Stomach (tissue), 9 donors: Measurements from ENCODE around the gene SMYD4. TPM values are rescaled to one million over a fixed set of nuclear protein-coding genes. Genes with fewer than 3 reads are reported as not detected.
A peak's percentile ranks its signal among the peaks of the same experiment; 100 is the strongest.

ENCODE experiments used
- DNase-seq, 2 donors: peaks; one replicate each; pipeline versions ENCODE4 v3.0.0 to v3.0.0-alpha.2; 2013 to 2019
- H3K27ac ChIP-seq, 5 donors: fragments of 200-600 bp in 4 of 5; sonication (generic) in 4 of 5; one replicate each; pipeline ENCODE4 v1.5.1; 2013 to 2019; ENCODE audit warnings: mild to moderate bottlenecking in 1 of 5, moderate library complexity in 1 of 5
- H3K27me3 ChIP-seq, 3 donors: fragments of 200-600 bp; sonication (generic); one replicate each; pipeline ENCODE4 v1.5.1; 2017 to 2019; ENCODE audit warnings: mixed run types in 1 of 3
- H3K36me3 ChIP-seq, 4 donors: fragments of 200-600 bp; sonication (generic); 1 replicate in 3 of 4; 2 replicates in 1 of 4; pipeline ENCODE4 v1.5.1; 2016 to 2019
- H3K4me1 ChIP-seq, 4 donors: fragments of 200-600 bp; sonication (generic); one replicate each; pipeline ENCODE4 v1.5.1; 2016 to 2019
- H3K4me3 ChIP-seq, 4 donors: fragments of 200-600 bp; sonication (generic) in 3 of 4; one replicate each; pipeline ENCODE4 v1.5.1; 2016 to 2019; ENCODE audit warnings: mild to moderate bottlenecking in 1 of 4
- H3K9me3 ChIP-seq, 4 donors: fragments of 200-600 bp; sonication (generic); one replicate each; pipeline ENCODE4 v1.5.1; 2016 to 2019
- CTCF ChIP-seq, 7 experiments: fragments of 450-650 bp in 4 of 7; fragments of 200-600 bp in 3 of 7; sonication (generic) in 3 of 7; IDR thresholded peaks; one replicate each; pipeline ENCODE4 v1.5.1; 2016 to 2019; ENCODE audit warnings: antibody characterized with exemption in 7 of 7, control low read depth in 2 of 7, mild to moderate bottlenecking in 1 of 7
- EP300 ChIP-seq: sonication (generic); formaldehyde crosslinking; IDR thresholded peaks from one replicate; pipeline ENCODE4 v1.6.1; 2017; ENCODE audit warnings: antibody characterized with exemption
- POLR2A ChIP-seq, 4 donors: fragments of 450-650 bp; IDR thresholded peaks; one replicate each; pipeline ENCODE4 v1.6.1; 2016; ENCODE audit warnings: antibody characterized with exemption in 4 of 4, control low read depth in 2 of 4, mild to moderate bottlenecking in 1 of 4, moderate library complexity in 1 of 4
- POLR2AphosphoS5 ChIP-seq, 3 donors: sonication (generic); formaldehyde crosslinking; IDR thresholded peaks; one replicate each; pipeline ENCODE4 v1.6.1; 2016; ENCODE audit warnings: antibody characterized with exemption in 3 of 3
- WGBS, 5 donors: extraction: QIAGEN DNeasy Blood & Tissue Kit in 3 of 5; methylation state at CpG; one replicate each; pipeline versions ENCODE4 v1.1.5 to v1.1.7; 2013 to 2018; 5-methylcytosine and 5-hydroxymethylcytosine counted together
- intact Hi-C: fragments of 100-400 bp; cut with DNase I; formaldehyde crosslinking; loops from one replicate; pipeline ENCODE4 v1.15.1; 2023; ENCODE audit warnings: low total_unique reads
- polyA plus RNA-seq, 3 donors: library from polyadenylated mRNA; stranded (reverse); fragments of 200-250 nt; gene quantifications; one replicate each; pipeline ENCODE4 v1.2.3, GENCODE V29; 2013
- total RNA-seq, 5 donors: library from RNA; depleted of rRNA; stranded (reverse); fragments of >200 nt; gene quantifications; one replicate each; pipeline versions ENCODE4 v1.1.0 to v1.2.3, GENCODE V29; 2014 to 2016
- donor health status: healthy with polysubstance abuse.
- donor health status: Bipolar disorder and iron deficiency.
- donor health status: healthy.

The SMYD4 gene
- total and polyA plus RNA-seq, 8 donors = 2.7 to 21.0 (median 6.0) TPM

- H3K27ac ChIP-seq = no peak overlapping the region
- intact Hi-C loops = no loop called here
- H3K4me3 ChIP-seq = no peak overlapping the region
- 83 to 87% (median 84%) methylated on average over 4 of the region's 4 CpGs for WGBS, 5 donors
- no peak for TF ChIP-seq CTCF (IDR thresholded peaks at IDR 0.05)
- no peak for TF ChIP-seq EP300
- TF ChIP-seq POLR2AphosphoS5 (IDR thresholded peaks at IDR 0.05) = no peak
- TF ChIP-seq POLR2A (IDR thresholded peaks at IDR 0.05) = no peak
- H3K4me1 ChIP-seq = no peaks in the 10 kb centered on the region
- H3K27me3 ChIP-seq = no peaks in the 10 kb centered on the region
- DNase-seq = no peak
- H3K9me3 ChIP-seq = no peaks in the 10 kb centered on the region
- H3K36me3 ChIP-seq = peaks cover 26 to 88% (median 77%) of the 10 kb centered on the region in 4 donors
Measured at GRCh38 chr17:1872976-1873375, 43.3 kb upstream of the SMYD4 start.

- intact Hi-C loops = no loop called here
- H3K9me3 ChIP-seq = no peaks in the 10 kb centered on the region
- TF ChIP-seq POLR2AphosphoS5 (IDR thresholded peaks at IDR 0.05) (no peak), EP300 (no peak), CTCF (IDR thresholded peaks at IDR 0.05) (no peak), POLR2A (IDR thresholded peaks at IDR 0.05) (no peak)
- WGBS, 5 donors = 93 to 96% (median 95%) methylated on average over 12 of the region's 12 CpGs
- DNase-seq = no peak
- H3K27me3 ChIP-seq = no peaks in the 10 kb centered on the region
- H3K4me1 ChIP-seq = no peaks in the 10 kb centered on the region
- H3K36me3 ChIP-seq = peaks cover 19 to 88% (median 73%) of the 10 kb centered on the region in 4 donors
- H3K27ac ChIP-seq = no peak overlapping the region
- no peak overlapping the region for H3K4me3 ChIP-seq
Measured at GRCh38 chr17:1872254-1872653, 42.6 kb upstream of the SMYD4 start.

GRCh38 chr17:1871756-1872155 is 42.1 kb upstream of the SMYD4 start:
- H3K4me3 ChIP-seq = no peak overlapping the region
- WGBS, 5 donors = 79 to 85% (median 81%) methylated on average over 5 of the region's 5 CpGs
- TF ChIP-seq POLR2A (IDR thresholded peaks at IDR 0.05) (no peak), CTCF (IDR thresholded peaks at IDR 0.05) (no peak), POLR2AphosphoS5 (IDR thresholded peaks at IDR 0.05) (no peak)
- no peaks in the 10 kb centered on the region for H3K27me3 ChIP-seq
- H3K9me3 ChIP-seq = no peaks in the 10 kb centered on the region
- intact Hi-C loops = no loop called here
- peaks cover 16 to 87% (median 70%) of the 10 kb centered on the region in 4 donors for H3K36me3 ChIP-seq
- no peaks in the 10 kb centered on the region for H3K4me1 ChIP-seq
- H3K27ac ChIP-seq = no peak overlapping the region
- DNase-seq = peak in 1 of 2 donors; percentile 22

- Histone ChIP-seq H3K4me1 (no peaks in the 10 kb centered on the region), H3K36me3 (peaks cover 6 to 75% (median 60%) of the 10 kb centered on the region in 4 donors), H3K9me3 (no peaks in the 10 kb centered on the region), H3K4me3 (no peak overlapping the region), H3K27ac (no peak overlapping the region), H3K27me3 (no peaks in the 10 kb centered on the region)
- TF ChIP-seq POLR2AphosphoS5 (IDR thresholded peaks at IDR 0.05) = no peak
- no peak for TF ChIP-seq CTCF (IDR thresholded peaks at IDR 0.05)
- TF ChIP-seq POLR2A (IDR thresholded peaks at IDR 0.05) = no peak
- no peak for TF ChIP-seq EP300
- DNase-seq = peak in 1 of 2 donors; percentile 20
- intact Hi-C loops = no loop called here
- WGBS, 5 donors = 63 to 85% (median 71%) methylated on average over 3 of the region's 3 CpGs
Measured at GRCh38 chr17:1870592-1870991, 40.9 kb upstream of the SMYD4 start.
